ENCODE measurements around the gene TNFRSF18.

TNFRSF18 gene

GRCh38 chr1:1173061-1173792 lies 33.2 kb downstream of the TNFRSF18 start:
- H3K4me3 ChIP-seq (ENCODE audit: low read depth, low read length), result no peak overlapping the region
- H3K27me3 ChIP-seq, result peaks cover 56% of the 10 kb centered on the region

GRCh38 chr1:1171546-1172340 lies 34.6 kb downstream of the TNFRSF18 start:
- peak; percentile 9 for DNase-seq
- TF ChIP-seq CTCF (IDR thresholded peaks at IDR 0.05; ENCODE audit: low read depth, low read length), result no peak
- Histone ChIP-seq H3K9me3 (no peaks in the 10 kb centered on the region), H3K4me3 (ENCODE audit: low read depth, low read length) (no peak overlapping the region), H3K27me3 (peaks cover 50% of the 10 kb centered on the region), H3K4me1 (no peaks in the 10 kb centered on the region), H3K36me3 (no peaks in the 10 kb centered on the region)

More at GRCh38 chr1:1173061-1173792, 33.2 kb downstream of the TNFRSF18 start:
- DNase-seq, result no peak
- Histone ChIP-seq H3K9me3 (no peaks in the 10 kb centered on the region), H3K36me3 (no peaks in the 10 kb centered on the region), H3K4me1 (no peaks in the 10 kb centered on the region)
- TF ChIP-seq CTCF (IDR thresholded peaks at IDR 0.05; ENCODE audit: low read depth, low read length), result no peak

GRCh38 chr1:1171161-1171545 lies 35.2 kb downstream of the TNFRSF18 start:
- TF ChIP-seq CTCF (IDR thresholded peaks at IDR 0.05; ENCODE audit: low read depth, low read length), result no peak
- H3K4me1 ChIP-seq, result no peaks in the 10 kb centered on the region
- no peaks in the 10 kb centered on the region for H3K9me3 ChIP-seq
- peaks cover 45% of the 10 kb centered on the region for H3K27me3 ChIP-seq
- no peaks in the 10 kb centered on the region for H3K36me3 ChIP-seq
- DNase-seq, result peak; percentile 6
- no peak overlapping the region for H3K4me3 ChIP-seq (ENCODE audit: low read depth, low read length)

- TF ChIP-seq CTCF (IDR thresholded peaks at IDR 0.05; ENCODE audit: low read depth, low read length), result no peak
- peaks cover 44% of the 10 kb centered on the region for H3K27me3 ChIP-seq
- peak; percentile 7 for DNase-seq
- H3K4me3 ChIP-seq (ENCODE audit: low read depth, low read length), result no peak overlapping the region
- no peaks in the 10 kb centered on the region for H3K9me3 ChIP-seq
- no peaks in the 10 kb centered on the region for H3K4me1 ChIP-seq
- H3K36me3 ChIP-seq, result no peaks in the 10 kb centered on the region
These were observed 35.9 kb downstream of the TNFRSF18 start for GRCh38 chr1:1170215-1171091.

GRCh38 chr1:1169429-1170214 lies 36.8 kb downstream of the TNFRSF18 start:
- peaks cover 41% of the 10 kb centered on the region for H3K27me3 ChIP-seq
- no peaks in the 10 kb centered on the region for H3K4me1 ChIP-seq
- TF ChIP-seq CTCF (IDR thresholded peaks at IDR 0.05; ENCODE audit: low read depth, low read length), result no peak
- H3K4me3 ChIP-seq (ENCODE audit: low read depth, low read length), result no peak overlapping the region
- no peaks in the 10 kb centered on the region for H3K9me3 ChIP-seq
- DNase-seq, result peak; percentile 13
- no peaks in the 10 kb centered on the region for H3K36me3 ChIP-seq
